HG02885 (cell line): ENCODE measurements around the gene HSD3B7.

Source experiments
- ATAC-seq: cut with Tn5 transposase; IDR thresholded peaks from one replicate; pipeline ENCODE4 v1.9.1; 2021; ENCODE audit warnings: mild to moderate bottlenecking; ENCODE audit not compliant: unreplicated experiment, poor library complexity

HSD3B7 gene

DNA sequence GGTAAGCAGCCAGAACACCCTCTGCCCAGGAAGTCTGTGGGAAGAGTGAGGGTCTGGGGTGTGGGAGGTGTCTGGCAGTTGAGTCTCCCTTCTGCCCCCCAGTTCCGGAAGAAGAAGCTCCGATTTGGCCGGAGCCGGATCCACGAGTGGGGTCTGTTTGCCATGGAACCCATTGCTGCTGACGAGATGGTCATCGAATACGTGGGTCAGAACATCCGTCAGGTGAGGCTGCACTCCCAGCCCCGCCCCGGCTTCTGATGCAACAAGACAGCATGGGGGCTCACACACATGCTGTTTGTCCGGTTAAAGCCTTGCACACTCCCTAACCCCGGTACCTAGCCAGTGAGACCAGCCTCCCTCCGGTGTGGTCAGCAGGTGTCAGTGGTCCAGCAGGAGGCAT is 4.0 kb upstream of the HSD3B7 start:
- ATAC-seq: no peak

GRCh38 chr16:30982548-30983288 is 2.3 kb upstream of the HSD3B7 start:
- ATAC-seq: no peak

DNA sequence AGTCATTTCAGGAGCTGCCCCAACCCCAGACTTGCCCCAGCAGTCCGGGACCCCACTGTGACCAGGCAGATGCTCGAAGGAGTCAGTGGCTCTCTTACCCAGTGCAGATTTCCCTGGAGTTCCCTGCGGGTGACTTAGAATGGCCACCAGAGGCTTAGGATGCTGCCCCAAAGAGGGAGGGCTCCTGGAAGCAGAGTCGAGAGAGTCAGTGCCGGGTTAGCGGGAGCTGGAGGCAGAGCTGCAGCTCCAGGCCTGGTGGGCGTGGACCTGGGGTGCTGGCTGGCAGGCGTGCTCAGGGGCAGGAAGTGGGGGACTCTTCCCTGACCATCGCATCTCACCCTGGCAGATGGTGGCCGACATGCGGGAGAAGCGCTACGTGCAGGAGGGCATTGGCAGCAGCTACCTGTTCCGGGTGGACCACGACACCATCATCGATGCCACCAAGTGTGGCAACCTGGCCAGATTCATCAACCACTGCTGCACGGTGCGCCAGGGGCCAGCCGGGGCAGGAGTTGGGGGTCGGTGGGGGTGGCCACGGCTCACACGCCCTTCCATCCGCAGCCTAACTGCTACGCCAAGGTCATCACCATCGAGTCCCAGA is 1.6 kb upstream of the HSD3B7 start:
- ATAC-seq: no peak

DNA sequence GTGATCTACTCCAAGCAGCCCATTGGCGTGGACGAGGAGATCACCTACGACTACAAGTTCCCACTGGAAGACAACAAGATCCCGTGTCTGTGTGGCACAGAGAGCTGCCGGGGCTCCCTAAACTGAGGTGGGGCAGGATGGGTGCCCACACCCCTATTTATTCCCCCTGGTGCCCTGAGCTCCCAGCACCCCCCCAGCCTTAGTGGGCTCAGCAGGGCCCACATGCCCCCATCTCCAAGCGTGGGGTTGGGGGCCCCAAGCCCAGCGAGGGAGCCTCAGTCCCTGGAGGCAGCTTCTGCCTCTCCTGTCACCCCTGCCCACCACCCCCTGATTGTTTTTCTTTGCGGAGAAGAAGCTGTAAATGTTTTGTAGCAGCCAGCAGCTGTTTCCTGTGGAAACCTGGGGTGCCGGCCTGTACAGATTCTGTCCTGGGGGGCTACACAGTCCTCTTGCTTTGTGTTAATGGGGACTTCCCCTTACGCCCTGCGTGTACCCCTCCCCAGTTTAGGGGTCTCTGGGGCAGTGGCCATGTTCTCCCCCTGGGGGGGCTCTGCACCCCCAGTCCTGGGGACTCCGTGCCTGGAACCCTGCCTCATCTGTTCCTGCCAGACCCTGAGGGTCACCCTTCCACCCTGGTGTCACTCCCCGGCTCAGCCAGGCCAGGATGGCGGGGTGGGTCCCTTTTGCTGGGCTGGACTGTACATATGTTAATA is 953 bp upstream of the HSD3B7 start:
- ATAC-seq: no peak

DNA sequence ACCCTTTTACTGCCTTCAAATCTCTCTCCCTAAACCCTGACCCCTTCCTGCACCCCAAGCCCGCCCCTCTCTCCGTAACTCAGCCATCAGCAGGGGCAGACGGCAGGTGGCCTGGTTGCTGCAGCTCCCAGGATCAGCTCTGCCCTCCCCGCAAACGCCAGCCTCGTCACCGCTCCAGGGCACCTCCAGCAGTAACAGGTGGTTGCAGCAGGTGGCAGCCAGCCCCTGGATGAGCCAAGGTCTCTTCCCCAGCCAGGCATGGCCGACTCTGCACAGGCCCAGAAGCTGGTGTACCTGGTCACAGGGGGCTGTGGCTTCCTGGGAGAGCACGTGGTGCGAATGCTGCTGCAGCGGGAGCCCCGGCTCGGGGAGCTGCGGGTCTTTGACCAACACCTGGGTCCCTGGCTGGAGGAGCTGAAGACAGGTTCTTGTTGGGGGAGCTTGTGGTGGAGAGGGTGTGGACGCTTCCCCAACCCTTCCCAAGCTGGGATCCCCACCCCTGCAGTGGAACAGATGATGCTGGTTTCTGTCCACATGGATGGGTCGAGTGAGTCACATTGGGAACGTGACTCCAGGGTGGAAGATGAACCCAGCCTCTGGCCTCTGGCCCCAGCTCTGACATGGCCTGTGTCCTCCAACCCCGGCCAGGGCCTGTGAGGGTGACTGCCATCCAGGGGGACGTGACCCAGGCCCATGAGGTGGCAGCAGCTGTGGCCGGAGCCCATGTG is 558 bp downstream of the HSD3B7 start:
- ATAC-seq: no peak

DNA sequence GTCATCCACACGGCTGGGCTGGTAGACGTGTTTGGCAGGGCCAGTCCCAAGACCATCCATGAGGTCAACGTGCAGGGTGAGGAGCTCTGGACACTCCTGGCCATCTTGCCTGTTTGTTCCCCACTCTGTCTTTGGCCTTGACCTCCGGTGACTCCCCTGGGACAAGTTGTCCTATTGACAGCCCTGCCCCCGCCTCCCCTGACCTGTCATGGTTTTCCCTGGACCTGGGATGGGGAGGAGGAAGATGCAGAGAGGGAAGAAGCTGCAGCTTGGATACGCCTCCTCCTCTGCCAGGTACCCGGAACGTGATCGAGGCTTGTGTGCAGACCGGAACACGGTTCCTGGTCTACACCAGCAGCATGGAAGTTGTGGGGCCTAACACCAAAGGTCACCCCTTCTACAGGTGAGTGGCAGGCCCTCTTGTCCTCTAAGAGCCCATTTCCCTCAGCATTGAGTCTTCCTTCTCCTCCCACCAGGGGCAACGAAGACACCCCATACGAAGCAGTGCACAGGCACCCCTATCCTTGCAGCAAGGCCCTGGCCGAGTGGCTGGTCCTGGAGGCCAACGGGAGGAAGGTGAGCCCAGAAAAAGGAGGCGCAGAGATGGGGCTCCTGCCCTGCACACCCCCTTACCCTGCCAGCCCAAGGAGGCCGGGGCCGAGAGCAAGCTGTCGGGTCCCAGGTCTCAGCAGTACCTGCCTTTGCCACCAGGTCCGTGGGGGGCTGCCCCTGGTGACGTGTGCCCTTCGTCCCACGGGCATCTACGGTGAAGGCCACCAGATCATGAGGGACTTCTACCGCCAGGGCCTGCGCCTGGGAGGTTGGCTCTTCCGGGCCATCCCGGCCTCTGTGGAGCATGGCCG is 1.4 kb downstream of the HSD3B7 start:
- ATAC-seq: no peak

DNA sequence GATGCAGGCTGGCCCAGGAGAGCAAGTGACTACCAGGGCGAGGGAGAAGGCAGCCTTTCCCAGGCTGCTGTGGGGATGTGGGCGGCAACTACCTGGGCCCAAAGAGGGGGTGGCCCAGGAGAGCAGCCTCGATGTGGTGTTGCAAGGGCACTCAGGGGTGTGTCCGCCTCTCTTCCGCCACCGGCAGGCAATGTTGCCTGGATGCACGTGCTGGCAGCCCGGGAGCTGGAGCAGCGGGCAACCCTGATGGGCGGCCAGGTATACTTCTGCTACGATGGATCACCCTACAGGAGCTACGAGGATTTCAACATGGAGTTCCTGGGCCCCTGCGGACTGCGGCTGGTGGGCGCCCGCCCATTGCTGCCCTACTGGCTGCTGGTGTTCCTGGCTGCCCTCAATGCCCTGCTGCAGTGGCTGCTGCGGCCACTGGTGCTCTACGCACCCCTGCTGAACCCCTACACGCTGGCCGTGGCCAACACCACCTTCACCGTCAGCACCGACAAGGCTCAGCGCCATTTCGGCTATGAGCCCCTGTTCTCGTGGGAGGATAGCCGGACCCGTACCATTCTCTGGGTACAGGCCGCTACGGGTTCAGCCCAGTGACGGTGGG is 2.7 kb downstream of the HSD3B7 start:
- ATAC-seq: no peak

DNA sequence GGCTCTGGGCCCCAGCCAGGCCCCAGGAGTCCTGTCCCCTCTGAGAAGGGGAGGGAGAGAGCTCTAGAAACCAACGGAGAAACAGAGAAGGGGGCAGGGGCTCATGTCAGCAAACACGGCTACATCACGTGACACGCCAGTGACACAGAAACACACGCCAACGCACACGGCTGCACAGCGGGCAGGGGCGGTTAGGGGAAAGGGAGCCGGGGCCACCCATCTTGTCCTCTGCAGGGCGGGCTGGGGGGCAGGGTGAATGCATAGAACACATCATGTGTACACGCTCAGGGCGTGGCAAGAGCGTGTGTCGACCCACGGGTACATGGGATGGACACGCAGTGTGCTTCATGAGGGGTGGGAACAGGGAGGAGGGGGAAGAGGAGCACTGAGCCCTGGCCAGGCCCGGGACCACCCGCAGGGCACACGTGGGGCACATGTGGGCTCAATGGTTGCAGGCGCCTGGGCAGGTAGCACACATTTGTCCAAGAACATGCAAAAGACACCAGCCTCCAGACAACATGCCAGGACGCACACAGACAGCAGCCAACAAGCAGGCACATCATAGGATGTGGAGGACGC is 4.6 kb downstream of the HSD3B7 start:
- ATAC-seq: no peak

- ATAC-seq: no peak
Measured at GRCh38 chr16:30990105-30990504, 5.1 kb downstream of the HSD3B7 start.

DNA sequence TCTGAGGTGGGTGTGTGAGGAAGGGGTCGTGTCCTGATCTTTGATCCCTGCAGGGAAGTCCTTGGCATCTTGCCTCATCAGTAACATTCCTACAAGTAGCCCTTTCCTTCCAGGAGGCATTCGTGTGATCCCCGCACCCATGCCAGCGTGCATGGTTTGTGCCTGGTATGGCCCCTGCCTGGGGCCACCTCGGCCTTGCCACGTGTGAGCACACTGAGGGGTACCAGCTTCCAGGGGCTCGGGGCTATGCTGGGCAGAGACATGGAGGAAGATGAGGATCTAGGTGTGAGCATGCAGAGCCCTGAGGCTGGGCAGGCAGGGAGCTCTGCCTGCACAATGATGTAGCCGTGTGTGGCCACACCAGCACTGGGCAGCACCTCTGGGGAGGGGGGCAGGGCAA is 6.0 kb downstream of the HSD3B7 start:
- no peak for ATAC-seq

DNA sequence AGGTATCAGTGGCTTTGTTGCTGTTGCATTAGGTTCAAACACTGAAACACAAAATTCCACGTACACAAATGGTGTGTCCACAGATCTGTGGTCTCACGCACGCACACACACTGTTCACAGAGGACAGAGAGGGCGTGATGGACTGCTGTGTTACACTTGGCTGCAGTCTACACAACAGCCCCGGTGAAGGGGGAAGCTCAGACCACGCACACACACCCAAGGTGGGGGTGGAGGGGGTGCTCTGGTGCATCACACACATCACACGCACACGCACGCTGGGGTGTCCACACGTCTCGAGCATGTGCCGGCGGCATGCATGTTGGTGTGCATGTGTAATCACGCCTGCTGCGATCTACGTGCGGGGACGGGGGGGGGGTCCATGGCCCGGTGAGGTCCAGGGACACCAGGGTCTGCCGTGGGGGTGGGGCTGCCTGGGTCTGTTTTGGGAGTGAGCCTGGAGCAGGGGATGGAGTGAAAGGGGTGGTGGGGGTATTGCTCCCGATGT is 7.3 kb downstream of the HSD3B7 start:
- ATAC-seq: no peak

- ATAC-seq: no peak
Measured at GRCh38 chr16:30992931-30993816, 8.2 kb downstream of the HSD3B7 start.

- ATAC-seq: no peak
Measured at GRCh38 chr16:30995927-30996323, 10.9 kb downstream of the HSD3B7 start.

DNA sequence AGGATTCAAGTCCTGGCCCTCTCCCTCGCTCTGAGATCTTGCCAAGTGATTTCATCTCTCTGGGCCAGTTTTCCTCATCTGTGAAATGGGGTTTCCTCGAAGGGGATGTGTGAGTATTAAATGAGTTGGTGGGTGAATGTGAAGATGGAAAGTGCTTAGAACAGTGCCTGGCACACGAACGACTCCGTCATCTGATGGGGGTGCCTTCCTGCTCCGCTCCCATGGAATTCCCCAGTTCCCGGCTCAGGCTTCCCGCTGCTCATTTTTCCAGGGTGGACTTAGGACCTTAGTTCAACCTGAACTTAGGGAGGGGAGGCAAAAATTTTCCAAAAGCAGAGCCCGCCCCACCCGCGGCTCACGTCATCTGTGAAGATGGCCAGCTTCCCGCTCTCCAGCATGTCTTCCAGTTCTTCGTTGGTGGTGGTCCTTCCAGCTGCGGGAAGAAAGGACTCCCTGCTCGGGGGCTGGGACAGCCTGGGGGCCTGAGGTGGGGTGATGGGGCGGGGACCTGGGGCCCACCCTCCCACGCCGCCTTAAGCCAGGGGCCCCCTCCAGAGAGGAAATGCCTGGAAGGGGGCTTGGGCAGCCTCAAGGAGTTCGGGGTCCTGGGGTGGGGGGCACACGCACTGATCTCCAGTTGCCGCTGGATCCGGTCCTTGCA is 11.4 kb downstream of the HSD3B7 start:
- peak; percentile 13 for ATAC-seq

- peak; percentile 81 for ATAC-seq
Measured at GRCh38 chr16:30996985-30997724, 12.1 kb downstream of the HSD3B7 start.

- no peak for ATAC-seq
Measured at GRCh38 chr16:30997725-30998711, 13.0 kb downstream of the HSD3B7 start.
